Measurements from ENCODE around the gene CES3. TPM values are rescaled to one million over a fixed set of nuclear protein-coding genes. Genes with fewer than 3 reads are reported as not detected.

The CES3 gene
- 1.7 and 1.9 TPM in 2 replicates for total RNA-seq
- 0.19 TPM for polyA plus RNA-seq (2012)

DNA sequence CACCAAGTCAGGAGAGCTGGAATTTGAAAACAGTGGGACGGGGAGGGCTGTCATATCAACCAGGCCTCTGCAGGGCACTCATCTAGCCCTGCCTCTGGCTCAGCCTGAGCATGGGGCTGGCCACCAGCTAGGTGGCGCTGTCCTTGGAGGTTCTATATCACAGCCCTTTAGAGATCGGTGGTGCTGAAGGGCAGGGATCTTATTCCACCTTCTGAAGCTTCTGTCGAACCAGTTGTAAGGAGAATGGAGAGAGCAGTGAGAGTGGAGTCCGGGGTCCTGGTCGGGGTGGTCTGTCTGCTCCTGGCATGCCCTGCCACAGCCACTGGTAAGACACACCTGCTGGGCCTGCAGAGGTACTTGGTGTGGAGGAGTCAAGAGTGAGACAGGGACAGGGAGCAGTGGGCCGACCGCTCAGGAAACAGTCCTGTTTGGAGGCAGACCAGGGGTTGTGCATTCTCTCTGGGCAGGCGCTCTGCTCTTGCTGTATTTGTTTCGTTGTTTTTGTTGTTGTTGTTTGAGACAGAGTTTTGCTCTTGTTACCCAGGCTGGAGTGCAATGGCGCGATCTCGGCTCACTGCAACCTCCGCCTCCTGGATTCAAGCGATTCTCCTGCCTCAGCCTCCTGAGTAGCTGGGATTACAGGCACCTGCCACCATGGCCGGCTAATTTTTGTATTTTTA lies at the start of gene CES3:
CES3 (plus strand) TSS at position 202 of the 680 bp plus-strand sequence; CDS start at position 244, 42 bp downstream.
- peak; percentile 57 for DNase-seq (ENCODE audit: low read depth)

- no peak for DNase-seq (ENCODE audit: low read depth)
Observed at GRCh38 chr16:66911801-66912200, 49.3 kb upstream of the CES3 start.

- no peak for DNase-seq (ENCODE audit: low read depth)
Observed at GRCh38 chr16:66913081-66913480, 48.0 kb upstream of the CES3 start.

GRCh38 chr16:66913711-66914110 lies 47.4 kb upstream of the CES3 start:
- peak; percentile 69 for DNase-seq (ENCODE audit: low read depth)

GRCh38 chr16:66914541-66914940 lies 46.5 kb upstream of the CES3 start:
- no peak for DNase-seq (ENCODE audit: low read depth)

GRCh38 chr16:66915041-66915440 lies 46.0 kb upstream of the CES3 start:
- DNase-seq (ENCODE audit: low read depth) = no peak

GRCh38 chr16:66916518-66916917 lies 44.5 kb upstream of the CES3 start:
- no peak for DNase-seq (ENCODE audit: low read depth)

GRCh38 chr16:66917741-66918140 lies 43.3 kb upstream of the CES3 start:
- no peak for DNase-seq (ENCODE audit: low read depth)

- DNase-seq (ENCODE audit: low read depth) = no peak
Observed at GRCh38 chr16:66918355-66918754, 42.7 kb upstream of the CES3 start.

DNA sequence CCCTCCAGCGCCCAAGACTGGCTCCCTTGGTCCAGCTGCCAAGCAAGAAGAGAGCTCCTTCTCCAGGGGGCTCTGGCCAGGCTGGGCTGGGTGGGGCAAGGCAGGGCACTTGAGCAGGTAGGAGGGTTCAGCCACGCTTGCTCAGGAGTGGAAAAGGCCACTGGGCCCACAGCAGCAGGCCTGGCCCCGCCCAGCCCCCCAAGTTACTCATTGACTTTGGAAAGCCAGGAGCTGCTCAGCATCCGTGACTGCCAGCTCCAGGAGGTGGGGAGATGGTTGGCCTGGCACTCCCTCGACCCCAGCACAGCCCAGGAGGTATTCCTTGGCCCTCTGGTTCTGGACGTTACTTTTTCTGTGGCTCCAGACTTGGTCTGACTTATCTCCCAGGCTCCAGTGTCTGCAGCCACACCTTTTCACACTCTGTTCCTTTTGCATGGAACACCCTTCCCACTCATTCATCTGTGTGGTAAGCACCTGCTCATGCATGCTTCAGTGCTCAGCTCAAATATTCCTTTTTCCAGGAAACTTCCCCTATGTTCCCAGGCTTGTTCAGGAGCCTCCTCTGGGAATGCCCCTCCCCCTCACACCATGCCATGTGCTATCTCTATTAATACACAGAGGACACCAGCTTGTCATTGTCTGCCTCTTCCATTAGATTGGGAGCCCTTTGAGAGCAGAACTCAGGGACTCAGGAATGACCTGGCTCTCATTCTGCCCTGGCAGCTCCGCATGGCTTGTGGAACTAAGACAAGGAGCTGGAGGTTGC lies 42.1 kb upstream of the CES3 start, which contains the start of gene CDH16:
CDH16 (minus strand) TSS at position 83 of the 766 bp plus-strand sequence. CDS start 820 bp downstream, outside the sequence.
- DNase-seq (ENCODE audit: low read depth) = peak; percentile 60

GRCh38 chr16:66919569-66920298 lies 41.3 kb upstream of the CES3 start:
- no peak for DNase-seq (ENCODE audit: low read depth)

GRCh38 chr16:66920299-66920590 lies 40.8 kb upstream of the CES3 start:
- no peak for DNase-seq (ENCODE audit: low read depth)

DNA sequence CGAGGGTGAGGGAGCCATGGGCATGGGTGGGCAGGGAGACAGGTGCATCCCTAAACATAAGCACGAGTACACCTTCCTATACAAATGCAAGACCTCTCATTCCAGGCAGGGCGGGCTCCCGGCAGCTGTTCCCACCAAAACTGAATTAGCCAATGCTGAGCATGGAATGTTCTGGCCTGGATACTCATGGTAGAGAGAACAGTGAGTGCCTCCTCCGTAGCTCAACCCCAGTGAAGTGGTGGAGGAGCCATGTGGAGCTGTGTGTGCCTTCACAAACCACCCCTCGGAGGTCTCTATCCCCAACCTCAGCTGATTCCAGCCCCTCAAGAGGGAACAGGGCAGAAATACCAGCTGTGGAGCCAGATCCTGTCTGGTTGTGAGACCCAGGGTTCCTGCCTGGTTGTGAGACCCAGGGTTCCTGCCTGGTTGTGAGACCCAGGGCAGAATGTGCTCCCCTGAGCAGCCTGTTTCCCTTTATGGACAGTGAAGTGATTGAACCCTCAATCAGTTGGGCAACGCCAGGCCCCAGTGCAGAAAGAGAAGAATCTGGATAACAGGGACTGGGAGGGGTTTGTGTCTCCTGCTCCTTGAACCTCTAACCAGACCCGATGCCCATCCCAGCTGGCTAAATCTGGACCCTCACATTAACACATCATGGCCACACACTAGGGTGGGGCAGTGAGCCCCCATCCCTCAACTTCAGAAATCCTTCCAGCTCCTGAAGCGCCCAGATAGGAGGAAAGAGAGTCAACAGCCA lies 40.0 kb upstream of the CES3 start:
- DNase-seq (ENCODE audit: low read depth) = no peak

DNA sequence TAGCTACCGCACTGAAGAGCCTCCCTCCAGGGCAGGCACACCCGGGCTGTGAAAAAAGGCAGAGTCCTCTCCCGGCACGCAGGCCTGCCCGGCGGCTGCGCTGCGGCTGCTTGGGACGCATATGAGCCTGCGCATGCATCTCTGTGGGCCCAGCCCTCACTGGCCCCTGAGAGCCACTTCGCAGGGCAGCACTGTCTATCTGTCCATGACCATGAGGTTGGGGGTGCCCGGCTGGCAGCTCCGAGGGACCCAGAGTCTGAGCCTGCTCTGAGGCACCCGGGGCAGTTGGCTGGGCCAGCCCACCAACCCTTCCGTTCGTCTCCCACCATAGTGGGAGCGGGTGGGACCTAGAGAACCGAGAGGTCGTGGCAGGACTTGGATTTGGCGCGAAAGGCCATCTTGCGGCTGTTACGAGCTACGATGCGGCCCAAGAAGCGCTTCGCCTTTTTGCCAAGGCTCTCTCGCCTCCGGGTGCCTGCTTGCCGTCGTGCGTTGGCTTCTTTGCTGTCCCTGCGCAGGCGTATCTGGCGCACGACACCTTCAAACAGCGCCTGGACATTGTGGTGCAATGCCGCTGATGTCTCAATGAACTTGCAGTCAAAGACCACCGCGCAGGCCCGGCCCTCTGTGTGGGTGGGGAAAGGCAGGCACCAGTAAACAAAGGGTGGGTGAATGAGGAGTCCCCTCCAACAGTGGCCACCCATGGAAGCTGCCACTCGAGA lies 39.2 kb upstream of the CES3 start:
- DNase-seq (ENCODE audit: low read depth) = no peak

- DNase-seq (ENCODE audit: low read depth) = peak; percentile 90
Observed at GRCh38 chr16:66923247-66923731, 37.8 kb upstream of the CES3 start.

DNA sequence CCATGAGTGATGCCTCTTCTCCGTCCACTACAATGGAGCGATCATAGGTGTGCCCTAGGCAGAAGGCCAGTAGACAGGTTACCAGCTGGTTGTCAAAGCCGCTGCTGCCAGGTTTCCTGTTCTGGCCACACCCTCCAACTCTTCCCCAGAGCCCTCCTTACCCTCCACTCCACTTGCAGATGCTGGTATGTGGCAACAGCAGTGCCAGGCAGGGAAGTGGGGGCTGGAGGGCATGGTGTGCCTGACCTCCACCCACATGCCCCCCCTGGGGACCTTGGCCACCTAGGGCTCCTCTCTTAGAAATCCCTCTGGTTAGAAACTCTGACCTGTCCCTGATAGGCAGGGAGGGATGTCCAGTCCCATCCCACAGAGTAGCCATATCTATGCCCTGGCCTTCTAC lies 37.2 kb upstream of the CES3 start:
- DNase-seq (ENCODE audit: low read depth) = peak; percentile 28

DNA sequence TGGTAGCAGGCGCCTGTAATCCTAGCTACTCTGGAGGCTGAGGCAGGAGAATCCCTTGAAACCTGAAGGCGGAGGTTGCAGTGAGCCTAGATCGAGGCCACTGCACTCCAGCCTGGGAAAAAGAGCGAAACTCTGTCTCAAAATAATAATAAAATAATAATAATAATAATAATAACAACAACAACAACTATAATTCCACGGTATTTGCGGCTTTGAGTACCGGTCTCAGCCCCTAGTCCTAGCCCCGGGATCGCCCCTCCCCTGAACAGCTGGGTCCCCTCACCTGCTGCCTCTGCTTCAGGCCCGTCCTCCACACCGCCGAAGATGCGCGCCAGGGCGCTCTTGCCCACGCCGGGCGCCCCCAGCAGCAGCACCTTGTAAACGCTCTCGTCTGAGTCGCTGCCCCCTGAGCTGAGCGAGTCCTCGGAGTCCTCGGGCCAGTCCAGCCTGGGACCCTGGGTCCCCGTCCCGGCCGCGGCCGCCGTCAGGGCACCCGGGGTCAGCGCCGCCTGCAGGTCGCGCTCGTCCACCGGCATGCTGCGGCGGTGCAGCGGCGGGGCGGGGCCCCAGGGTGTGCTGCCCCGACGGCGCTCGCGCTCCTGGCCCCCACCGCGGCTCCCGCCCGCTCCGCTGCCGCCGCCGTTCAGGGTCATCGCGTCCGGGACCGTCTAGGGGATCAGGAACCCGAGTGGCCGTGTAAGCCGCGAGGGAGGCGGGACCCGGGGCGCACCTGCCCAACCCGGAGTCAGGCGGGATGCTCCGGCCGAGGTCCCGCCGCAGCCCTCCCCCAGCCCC lies 36.3 kb upstream of the CES3 start:
- DNase-seq (ENCODE audit: low read depth) = no peak

DNA sequence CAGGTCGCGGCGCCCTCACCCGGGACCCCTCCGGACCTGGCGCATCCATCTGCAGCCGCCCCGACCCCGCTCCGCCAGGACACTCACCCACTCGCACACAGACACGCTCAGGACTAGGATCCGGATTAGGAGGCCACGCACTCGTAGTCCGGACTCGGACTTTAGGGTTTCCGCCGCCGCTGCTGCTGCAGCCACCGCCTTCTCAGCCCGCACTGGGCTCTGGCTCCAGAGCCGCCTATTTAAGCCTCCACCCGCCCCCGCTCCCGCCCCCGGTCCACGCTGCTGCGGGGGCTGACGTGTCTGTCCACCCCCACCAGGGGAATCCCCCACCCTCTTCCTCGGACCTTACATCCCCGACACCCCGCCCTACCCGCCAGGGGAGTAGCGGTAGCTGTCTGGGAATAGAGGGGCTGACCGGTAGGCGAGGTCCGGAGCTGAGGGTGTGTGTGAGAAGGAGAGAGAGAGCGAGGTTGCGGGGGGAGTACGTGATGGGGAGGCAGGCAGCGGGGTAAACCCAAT lies 35.7 kb upstream of the CES3 start, which contains the start of gene RRAD:
RRAD (minus strand) TSS at position 214 of the 519 bp plus-strand sequence. CDS start 356 bp downstream, outside the sequence.
- DNase-seq (ENCODE audit: low read depth) = peak; percentile 41

All from myocyte (in vitro differentiated cells).